Loucy (cell line): ENCODE results near the gene APBA1.

Source experiments
- H2AFZ ChIP-seq: fragments of 200-600 bp; sonication (generic); 2 replicates; pipeline ENCODE4 v1.6.0; 2016; ENCODE audit warnings: antibody characterized with exemption, mild to moderate bottlenecking, low read length, moderate library complexity
- H3F3A ChIP-seq: fragments of 200-600 bp; 2 replicates; pipeline ENCODE4 v1.6.0; 2016; ENCODE audit warnings: antibody characterized with exemption, low read depth, mild to moderate bottlenecking
- H3K27me3 ChIP-seq: fragments of 200-600 bp; sonication (generic); 2 replicates; pipeline ENCODE4 v1.6.1; 2014; ENCODE audit warnings: low read length, mild to moderate bottlenecking; ENCODE audit not compliant: insufficient read depth, poor library complexity, severe bottlenecking
- H3K36me3 ChIP-seq: fragments of 200-600 bp; sonication (generic); 2 replicates; pipeline ENCODE4 v1.6.1; 2016; ENCODE audit warnings: low read length; ENCODE audit not compliant: insufficient read depth
- H3K4me1 ChIP-seq: fragments of 200-600 bp; sonication (generic); 2 replicates; pipeline ENCODE4 v1.5.1; 2014; ENCODE audit warnings: low read length, mild to moderate bottlenecking; ENCODE audit not compliant: insufficient read depth, poor library complexity, severe bottlenecking
- H3K4me2 ChIP-seq: fragments of 200-600 bp; sonication (generic); 2 replicates; pipeline ENCODE4 v1.6.0; 2014; ENCODE audit warnings: antibody characterized with exemption, low read length, low read depth, mild to moderate bottlenecking; ENCODE audit not compliant: poor library complexity, severe bottlenecking
- H3K4me3 ChIP-seq: fragments of 200-600 bp; sonication (generic); 2 replicates; pipeline ENCODE4 v1.5.1; 2014; ENCODE audit warnings: low read length, mild to moderate bottlenecking, mixed read lengths; ENCODE audit not compliant: poor library complexity, severe bottlenecking
- H3K79me2 ChIP-seq: fragments of 200-600 bp; sonication (generic); 2 replicates; pipeline ENCODE4 v1.6.1; 2014; ENCODE audit warnings: low read length; ENCODE audit not compliant: insufficient read depth
- H3K9ac ChIP-seq: fragments of 200-600 bp; sonication (generic); 2 replicates; pipeline ENCODE4 v1.6.0; 2014; ENCODE audit warnings: mild to moderate bottlenecking, low read depth, low read length, moderate library complexity; ENCODE audit not compliant: poor library complexity, severe bottlenecking
- H3K9me2 ChIP-seq: fragments of 200-600 bp; sonication (generic); replicated peaks from 2 replicates; pipeline ENCODE4 v1.6.1; 2016; ENCODE audit warnings: low read depth, low read length, mixed read lengths
- H3K9me3 ChIP-seq: fragments of 200-600 bp; sonication (generic); 2 replicates; pipeline ENCODE4 v1.6.1; 2014; ENCODE audit warnings: mild to moderate bottlenecking, antibody characterized with exemption, low read length, low read depth; ENCODE audit not compliant: insufficient read depth
- H4K20me1 ChIP-seq: fragments of 200-600 bp; sonication (generic); 2 replicates; pipeline ENCODE4 v1.6.0; 2014; ENCODE audit warnings: antibody characterized with exemption, low read length, mild to moderate bottlenecking; ENCODE audit not compliant: insufficient read depth, poor library complexity, severe bottlenecking
- CTCF ChIP-seq: fragments of 200-600 bp; sonication (generic); conservative IDR thresholded peaks from 2 replicates; pipeline ENCODE4 v1.5.1; 2014; ENCODE audit warnings: mild to moderate bottlenecking, antibody characterized with exemption, low read length
- EZH2phosphoT487 ChIP-seq: fragments of 200-600 bp; IDR thresholded peaks from 2 replicates; pipeline ENCODE4 v1.6.1; 2018; ENCODE audit warnings: antibody characterized with exemption, mild to moderate bottlenecking, moderate library complexity, borderline replicate concordance

Gene APBA1

GRCh38 chr9:69461103-69461887, 210.9 kb downstream of the APBA1 start:
- Histone ChIP-seq H2AFZ (no peak overlapping the region), H3K27me3 (no peaks in the 10 kb centered on the region), H3K4me1 (no peaks in the 10 kb centered on the region), H4K20me1 (no peaks in the 10 kb centered on the region), H3K4me2 (no peak overlapping the region), H3K4me3 (no peak overlapping the region), H3K9me2 (no peaks in the 10 kb centered on the region), H3K9ac (no peak overlapping the region), H3K79me2 (no peaks in the 10 kb centered on the region), H3K36me3 (no peaks in the 10 kb centered on the region), H3K9me3 (no peaks in the 10 kb centered on the region), H3F3A (no peaks in the 10 kb centered on the region)
- TF ChIP-seq EZH2phosphoT487 (no peak), CTCF (no peak)

GRCh38 chr9:69460012-69460411, 212.2 kb downstream of the APBA1 start:
- Histone ChIP-seq H3K9me2 (no peaks in the 10 kb centered on the region), H3K27me3 (no peaks in the 10 kb centered on the region), H3K4me1 (no peaks in the 10 kb centered on the region), H3K9me3 (no peaks in the 10 kb centered on the region), H2AFZ (no peak overlapping the region), H4K20me1 (no peaks in the 10 kb centered on the region), H3K4me3 (no peak overlapping the region), H3K4me2 (no peak overlapping the region), H3K79me2 (no peaks in the 10 kb centered on the region), H3K9ac (no peak overlapping the region), H3K36me3 (no peaks in the 10 kb centered on the region), H3F3A (no peaks in the 10 kb centered on the region)
- TF ChIP-seq CTCF (no peak), EZH2phosphoT487 (no peak)

- peaks cover 6% of the 10 kb centered on the region for H3K4me1 ChIP-seq
- no peak for TF ChIP-seq CTCF
- TF ChIP-seq EZH2phosphoT487, result no peak
- H4K20me1 ChIP-seq, result no peaks in the 10 kb centered on the region
- H3K9ac ChIP-seq, result no peak overlapping the region
- no peaks in the 10 kb centered on the region for H3K79me2 ChIP-seq
- H3K9me2 ChIP-seq, result no peaks in the 10 kb centered on the region
- H3F3A ChIP-seq, result no peaks in the 10 kb centered on the region
- no peak overlapping the region for H3K4me2 ChIP-seq
- H3K9me3 ChIP-seq, result no peaks in the 10 kb centered on the region
- H3K36me3 ChIP-seq, result no peaks in the 10 kb centered on the region
- H3K27me3 ChIP-seq, result no peaks in the 10 kb centered on the region
- no peak overlapping the region for H2AFZ ChIP-seq
- H3K4me3 ChIP-seq, result no peak overlapping the region
These were observed 214.0 kb downstream of the APBA1 start for GRCh38 chr9:69458176-69458575.
